Measurements from ENCODE around the gene ZFAND3. TPM values are rescaled to one million over a fixed set of nuclear protein-coding genes. Genes with fewer than 3 reads are reported as not detected.
"Not testable (repeated sequence)": the region's sequence is repeated elsewhere in the genome, so short reads cannot be mapped to it uniquely, and the experiment has no call there.

Gene ZFAND3
- total RNA-seq, 1 donor from 2014 or later: 32.2 TPM

- no peak for DNase-seq
These were observed 46.0 kb downstream of the ZFAND3 start for GRCh38 chr6:37865504-37865903.

- DNase-seq: no peak
These were observed 47.3 kb downstream of the ZFAND3 start for GRCh38 chr6:37866590-37867507.

- no peak for DNase-seq
These were observed 48.4 kb downstream of the ZFAND3 start for GRCh38 chr6:37867756-37868446.

- DNase-seq: no peak
These were observed 48.9 kb downstream of the ZFAND3 start for GRCh38 chr6:37868447-37868825.

GRCh38 chr6:37871616-37872372 lies 52.3 kb downstream of the ZFAND3 start:
- DNase-seq: no peak

- no peak for DNase-seq
These were observed 52.8 kb downstream of the ZFAND3 start for GRCh38 chr6:37872373-37872745.

- DNase-seq: no peak
These were observed 55.2 kb downstream of the ZFAND3 start for GRCh38 chr6:37874726-37875125.

GRCh38 chr6:37875561-37876309 lies 56.2 kb downstream of the ZFAND3 start:
- DNase-seq: no peak

- no peak for DNase-seq
These were observed 57.3 kb downstream of the ZFAND3 start for GRCh38 chr6:37876843-37877242.

- no peak for DNase-seq
These were observed 58.0 kb downstream of the ZFAND3 start for GRCh38 chr6:37877373-37878149.

- DNase-seq: no peak
These were observed 58.7 kb downstream of the ZFAND3 start for GRCh38 chr6:37878150-37878710.

GRCh38 chr6:37880602-37881001 lies 61.1 kb downstream of the ZFAND3 start:
- DNase-seq: not testable (repeated sequence)

- DNase-seq: no peak
These were observed 62.8 kb downstream of the ZFAND3 start for GRCh38 chr6:37882292-37882691.

- DNase-seq: no peak
These were observed 63.3 kb downstream of the ZFAND3 start for GRCh38 chr6:37882724-37883413.

GRCh38 chr6:37884548-37884947 lies 65.0 kb downstream of the ZFAND3 start:
- no peak for DNase-seq

- no peak for DNase-seq
These were observed 69.5 kb downstream of the ZFAND3 start for GRCh38 chr6:37889051-37889450.

GRCh38 chr6:37889486-37889885 lies 70.0 kb downstream of the ZFAND3 start:
- no peak for DNase-seq

- DNase-seq: no peak
These were observed 71.5 kb downstream of the ZFAND3 start for GRCh38 chr6:37891072-37891471.

GRCh38 chr6:37893257-37893656 lies 73.7 kb downstream of the ZFAND3 start:
- DNase-seq: no peak

- not testable (repeated sequence) for DNase-seq
These were observed 74.2 kb downstream of the ZFAND3 start for GRCh38 chr6:37893734-37894133.
